Testis (tissue), 2 donors: ENCODE measurements around the gene PDE1A.

Experiments
- POLR2A ChIP-seq: fragments of 450-650 bp; IDR thresholded peaks from one replicate; pipeline ENCODE4 v1.6.1; 2017; ENCODE audit warnings: antibody characterized with exemption, mild to moderate bottlenecking, moderate library complexity
- TF ChIP-seq, protein P1 (sequence below), 3 experiments: fragments of 450-650 bp in 2 of 3; fragments of 200-600 bp in 1 of 3; sonication (generic) in 1 of 3; IDR thresholded peaks; one replicate each; pipeline ENCODE4 v1.5.1; 2016 to 2019; ENCODE audit warnings: antibody characterized with exemption in 3 of 3, mild to moderate bottlenecking in 2 of 3, moderate library complexity in 1 of 3

DNA sequence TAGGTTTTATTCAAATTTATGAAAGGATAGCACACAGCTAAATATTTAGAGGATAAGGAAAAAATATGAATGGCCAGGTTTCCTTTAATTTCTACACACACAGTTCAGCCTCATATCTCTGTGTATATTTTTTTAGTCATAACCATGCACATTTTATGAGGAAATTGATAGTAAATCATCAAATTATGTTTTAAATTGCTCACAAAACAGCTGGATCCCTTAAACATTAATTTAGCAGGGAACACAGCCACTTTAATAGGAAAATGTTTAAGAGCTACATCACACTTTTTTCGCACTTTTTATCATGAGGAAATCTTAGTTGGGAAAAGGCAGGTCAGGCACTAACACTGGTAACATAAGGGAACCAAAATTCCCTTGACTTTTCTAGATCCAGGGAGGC lies 65.4 kb downstream of the PDE1A start:
- TF ChIP-seq, protein P1, sequence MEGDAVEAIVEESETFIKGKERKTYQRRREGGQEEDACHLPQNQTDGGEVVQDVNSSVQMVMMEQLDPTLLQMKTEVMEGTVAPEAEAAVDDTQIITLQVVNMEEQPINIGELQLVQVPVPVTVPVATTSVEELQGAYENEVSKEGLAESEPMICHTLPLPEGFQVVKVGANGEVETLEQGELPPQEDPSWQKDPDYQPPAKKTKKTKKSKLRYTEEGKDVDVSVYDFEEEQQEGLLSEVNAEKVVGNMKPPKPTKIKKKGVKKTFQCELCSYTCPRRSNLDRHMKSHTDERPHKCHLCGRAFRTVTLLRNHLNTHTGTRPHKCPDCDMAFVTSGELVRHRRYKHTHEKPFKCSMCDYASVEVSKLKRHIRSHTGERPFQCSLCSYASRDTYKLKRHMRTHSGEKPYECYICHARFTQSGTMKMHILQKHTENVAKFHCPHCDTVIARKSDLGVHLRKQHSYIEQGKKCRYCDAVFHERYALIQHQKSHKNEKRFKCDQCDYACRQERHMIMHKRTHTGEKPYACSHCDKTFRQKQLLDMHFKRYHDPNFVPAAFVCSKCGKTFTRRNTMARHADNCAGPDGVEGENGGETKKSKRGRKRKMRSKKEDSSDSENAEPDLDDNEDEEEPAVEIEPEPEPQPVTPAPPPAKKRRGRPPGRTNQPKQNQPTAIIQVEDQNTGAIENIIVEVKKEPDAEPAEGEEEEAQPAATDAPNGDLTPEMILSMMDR (IDR thresholded peaks at IDR 0.05): no peak
- TF ChIP-seq POLR2A: no peak
